GM23338 (cell line): ENCODE results near the gene ARL10. TPM values are rescaled to one million over a fixed set of nuclear protein-coding genes. Genes with fewer than 3 reads are reported as not detected.

Experiments
- ATAC-seq: fragments of 200-7000 bp; cut with Tn5 transposase; 3 replicates; pipeline ENCODE4 v1.9.1; 2020
- DNase-seq: peaks from one replicate; pipeline ENCODE4 v3.0.0-alpha.2; 2015; ENCODE audit warnings: low spot score
- H2AFZ ChIP-seq: fragments of 200-600 bp; sonication (generic); 2 replicates; pipeline ENCODE4 v1.8.0; 2016; ENCODE audit warnings: antibody characterized with exemption, mild to moderate bottlenecking, moderate library complexity
- H3F3A ChIP-seq: fragments of 200-600 bp; sonication (generic); replicated peaks from 2 replicates; pipeline ENCODE4 v1.8.0; 2017; ENCODE audit warnings: antibody characterized with exemption, mixed run types, low read depth
- H3K27ac ChIP-seq: fragments of 200-600 bp; sonication (generic); 2 replicates; pipeline ENCODE4 v1.6.1; 2016; ENCODE audit warnings: low read depth
- H3K27me3 ChIP-seq: fragments of 200-600 bp; sonication (generic); 2 replicates; pipeline ENCODE4 v1.8.0; 2016; ENCODE audit warnings: mild to moderate bottlenecking, mixed run types, moderate library complexity; ENCODE audit not compliant: insufficient read depth
- H3K36me3 ChIP-seq: fragments of 200-600 bp; sonication (generic); 2 replicates; pipeline ENCODE4 v1.8.0; 2016; ENCODE audit warnings: mild to moderate bottlenecking; ENCODE audit not compliant: insufficient read depth
- H3K4me1 ChIP-seq: fragments of 200-600 bp; sonication (generic); 2 replicates; pipeline ENCODE4 v1.8.0; 2016; ENCODE audit warnings: mild to moderate bottlenecking, moderate library complexity; ENCODE audit not compliant: insufficient read depth
- H3K4me2 ChIP-seq: fragments of 200-600 bp; sonication (generic); 2 replicates; pipeline ENCODE4 v1.7.1; 2017; ENCODE audit warnings: mixed run types
- H3K4me3 ChIP-seq: fragments of 200-600 bp; sonication (generic); 2 replicates; pipeline ENCODE4 v1.6.1; 2016; ENCODE audit warnings: mixed run types
- H3K79me2 ChIP-seq: fragments of 200-600 bp; sonication (generic); replicated peaks from 2 replicates; pipeline ENCODE4 v1.8.0; 2017; ENCODE audit warnings: mild to moderate bottlenecking; ENCODE audit not compliant: insufficient read depth
- H3K9me2 ChIP-seq: fragments of 200-600 bp; sonication (generic); 2 replicates; pipeline ENCODE4 v1.8.0; 2017; ENCODE audit not compliant: insufficient read depth
- H4K20me1 ChIP-seq: fragments of 200-600 bp; sonication (generic); replicated peaks from 2 replicates; pipeline ENCODE4 v1.8.0; 2017; ENCODE audit warnings: mild to moderate bottlenecking; ENCODE audit not compliant: insufficient read depth
- H3K27ac Mint-ChIP-seq: 2 replicates; pipeline ENCODE4 v1.8.0; 2020; ENCODE audit warnings: inconsistent platforms, mild to moderate bottlenecking, moderate library complexity, mixed read lengths
- H3K27me3 Mint-ChIP-seq: 3 replicates; pipeline ENCODE4 v1.8.0; 2022; ENCODE audit warnings: low read depth, mild to moderate bottlenecking, moderate library complexity, mixed read lengths, inconsistent platforms; ENCODE audit not compliant: insufficient read depth, poor library complexity
- H3K36me3 Mint-ChIP-seq: 3 replicates; pipeline ENCODE4 v1.8.0; 2021; ENCODE audit warnings: low read depth, mild to moderate bottlenecking, inconsistent platforms, moderate library complexity, mixed read lengths
- H3K4me1 Mint-ChIP-seq: 3 replicates; pipeline ENCODE4 v1.8.0; 2020; ENCODE audit warnings: mild to moderate bottlenecking, inconsistent platforms, mixed read lengths
- H3K4me3 Mint-ChIP-seq: 3 replicates; pipeline ENCODE4 v1.8.0; 2021; ENCODE audit warnings: moderate library complexity, mild to moderate bottlenecking, inconsistent platforms, mixed read lengths
- H3K9me3 Mint-ChIP-seq: 3 replicates; pipeline ENCODE4 v1.8.0; 2020; ENCODE audit warnings: moderate library complexity, mild to moderate bottlenecking, inconsistent platforms, mixed read lengths
- CREB1 ChIP-seq: fragments of 250-450 bp; sonication (Bioruptor Pico); IDR thresholded peaks from 2 replicates; pipeline ENCODE4 v1.5.0; 2020; ENCODE audit warnings: low read depth, mild to moderate bottlenecking, moderate library complexity
- CTCF ChIP-seq, 2 experiments: fragments of 200-600 bp in 1 of 2; sonication (generic) in 1 of 2; conservative IDR thresholded peaks; 2 replicates each; pipeline versions ENCODE4 v1.5.1 to v1.6.1; 2016 to 2017; ENCODE audit warnings: antibody characterized with exemption in 2 of 2, low read depth in 2 of 2, mild to moderate bottlenecking in 2 of 2, moderate library complexity in 1 of 2
- ETS1 ChIP-seq: IDR thresholded peaks from 2 replicates; pipeline ENCODE4 v1.6.1; 2016; ENCODE audit warnings: antibody characterized with exemption
- EZH2 ChIP-seq: fragments of 200-600 bp; sonication (generic); IDR thresholded peaks from one replicate; pipeline ENCODE4 v1.8.0; 2017; ENCODE audit warnings: antibody characterized with exemption, mild to moderate bottlenecking, low read depth; ENCODE audit not compliant: unreplicated experiment
- EZH2phosphoT487 ChIP-seq: fragments of 200-600 bp; sonication (generic); IDR thresholded peaks from one replicate; pipeline ENCODE4 v1.8.1; 2018; ENCODE audit warnings: antibody characterized with exemption; ENCODE audit not compliant: unreplicated experiment
- JUNB ChIP-seq: IDR thresholded peaks from one replicate; pipeline ENCODE4 v1.6.1; 2016; ENCODE audit warnings: antibody characterized with exemption; ENCODE audit not compliant: unreplicated experiment
- NANOG ChIP-seq: IDR thresholded peaks from 2 replicates; pipeline ENCODE4 v1.6.1; 2016; ENCODE audit warnings: antibody characterized with exemption, borderline replicate concordance
- POLR2AphosphoS5 ChIP-seq: IDR thresholded peaks from 2 replicates; pipeline ENCODE4 v1.6.1; 2016; ENCODE audit warnings: antibody characterized with exemption, low read depth
- REST ChIP-seq: IDR thresholded peaks from one replicate; pipeline ENCODE4 v1.6.1; 2018; ENCODE audit warnings: antibody characterized with exemption; ENCODE audit not compliant: unreplicated experiment
- STAT1 ChIP-seq: IDR thresholded peaks from one replicate; pipeline ENCODE4 v1.6.1; 2016; ENCODE audit warnings: antibody characterized with exemption; ENCODE audit not compliant: unreplicated experiment
- ZNF114 ChIP-seq: fragments of 250-450 bp; sonication (Bioruptor Pico); IDR thresholded peaks from 2 replicates; pipeline ENCODE4 v1.5.0; 2020; ENCODE audit warnings: mild to moderate bottlenecking, moderate library complexity
- ZNF331 ChIP-seq: fragments of 250-450 bp; sonication (Bioruptor Pico); IDR thresholded peaks from 2 replicates; pipeline ENCODE4 v1.5.0; 2020; ENCODE audit warnings: low read depth, mild to moderate bottlenecking, moderate library complexity
- ZNF462 ChIP-seq: fragments of 250-450 bp; sonication (Bioruptor Pico); IDR thresholded peaks from 2 replicates; pipeline ENCODE4 v1.5.0; 2020; ENCODE audit warnings: mild to moderate bottlenecking, moderate library complexity
- polyA plus RNA-seq: library from polyadenylated mRNA; unstranded; fragments of >200 nt; fragmentation: Nextera tagmentation; extraction: Ambion mirVana; gene quantifications from 2 replicates; pipeline ENCODE4 v1.2.1, GENCODE V29; 2016
- total RNA-seq: library from RNA; depleted of rRNA; stranded (reverse); fragments of >200 nt; shearing (Covaris generic); gene quantifications from 2 replicates; pipeline ENCODE4 v1.2.3, GENCODE V29; 2014

Gene ARL10
- total and polyA plus RNA-seq, 2 experiments from 2014 or later = 2.5 to 7.9 TPM

GRCh38 chr5:176420972-176421544, 55.8 kb downstream of the ARL10 start:
- Histone ChIP-seq H3F3A (0 out of 2 replicates have a peak, but pooled peaks cover 4% of the 10 kb centered on the region), H3K27me3 (peaks cover 17% of the 10 kb centered on the region), H3K36me3 (0 out of 2 replicates have a peak, but pooled peaks cover 3% of the 10 kb centered on the region), H3K9me2 (0 out of 2 replicates have a peak, but pooled peaks cover 6% of the 10 kb centered on the region), H3K4me1 (no peaks in the 10 kb centered on the region), H3K27ac (no peak overlapping the region), H3K4me2 (no peak overlapping the region), H3K79me2 (no peaks in the 10 kb centered on the region), H2AFZ (no peak overlapping the region), H3K4me3 (no peak overlapping the region), H4K20me1 (no peaks in the 10 kb centered on the region)
- 0 out of 3 replicates have a peak, but pooled peaks cover 3% of the 10 kb centered on the region for H3K4me1 Mint-ChIP-seq
- ATAC-seq (no peak), DNase-seq (no peak)
- H3K4me3 Mint-ChIP-seq = no peak overlapping the region
- peaks cover 16% of the 10 kb centered on the region for H3K27me3 Mint-ChIP-seq
- TF ChIP-seq EZH2phosphoT487 (no peak), POLR2AphosphoS5 (no peak), ZNF462 (CRISPR knock-in tag) (no peak), ZNF331 (CRISPR knock-in tag) (no peak), NANOG (no peak), CTCF (conservative IDR thresholded peaks at IDR 0.05; ENCODE audit: low read depth in 2 of 2) (no peak), EZH2 (no peak), STAT1 (no peak), JUNB (no peak), ZNF114 (CRISPR knock-in tag) (no peak), CREB1 (CRISPR knock-in tag) (no peak), REST (no peak), ETS1 (no peak)
- H3K9me3 Mint-ChIP-seq = peaks cover 60% of the 10 kb centered on the region
- H3K27ac Mint-ChIP-seq = no peak overlapping the region
- H3K36me3 Mint-ChIP-seq = peaks cover 23% of the 10 kb centered on the region
